ENCODE results near the gene DYSF. TPM values are rescaled to one million over a fixed set of nuclear protein-coding genes. Genes with fewer than 3 reads are reported as not detected.

DYSF gene
- total RNA-seq, 1 experiment from 2014 or later: 5.5 TPM

GRCh38 chr2:71689968-71690834, 236.8 kb downstream of the DYSF start:
- H3K9me3 ChIP-seq (ENCODE audit: control insufficient read depth, low read depth, low read length): no peaks in the 10 kb centered on the region
- no peak overlapping the region for H3K9ac ChIP-seq (ENCODE audit: extremely low read depth, insufficient read length, low read length)
- no peak overlapping the region for H2BK120ac ChIP-seq (ENCODE audit: low read depth, low read length, poor library complexity, severe bottlenecking)
- no peaks in the 10 kb centered on the region for H3K79me2 ChIP-seq (ENCODE audit: insufficient read depth, low read length)
- no peak overlapping the region for H3T11ph ChIP-seq (ENCODE audit: low read length)
- no peak overlapping the region for H4K8ac ChIP-seq (replicated peaks; ENCODE audit: insufficient read length, low read depth, low read length)
- H3K4ac ChIP-seq (ENCODE audit: low read depth, low read length): no peak overlapping the region
- H3K27me3 Mint-ChIP-seq (ENCODE audit: low read depth): peaks cover 24% of the 10 kb centered on the region
- no peaks in the 10 kb centered on the region for H3K27me3 ChIP-seq (ENCODE audit: insufficient read depth, low read length)
- H3K4me2 ChIP-seq (ENCODE audit: insufficient read depth, insufficient read length, low read length): no peak overlapping the region
- H3K9me3 Mint-ChIP-seq: no peaks in the 10 kb centered on the region; a peak in 1 of 5 replicates
- H3K36me3 Mint-ChIP-seq (ENCODE audit: insufficient read depth in 1 of 3, low read depth in 3 of 3): peaks cover 0 to 3% (median 3%) of the 10 kb centered on the region in 3 experiments; a peak in 3 of 7 replicates
- H3K4me3 Mint-ChIP-seq: no peak overlapping the region
- H3K27ac ChIP-seq (ENCODE audit: insufficient read length, low read depth, low read length): no peak overlapping the region
- no peaks in the 10 kb centered on the region for H3K79me1 ChIP-seq (ENCODE audit: insufficient read depth, low read depth, low read length, poor library complexity, severe bottlenecking)
- H4K5ac ChIP-seq (ENCODE audit: insufficient read length, low read depth, low read length): no peak overlapping the region
- H3K23ac ChIP-seq (ENCODE audit: insufficient read length, low read depth, low read length): no peak overlapping the region
- no peak overlapping the region for H3K27ac Mint-ChIP-seq
- no peaks in the 10 kb centered on the region for H4K20me1 ChIP-seq (ENCODE audit: control insufficient read depth, insufficient read depth, insufficient read length)
- no peak overlapping the region for H4K91ac ChIP-seq (ENCODE audit: insufficient read length, low read depth, low read length)
- no peak overlapping the region; the same call in 1 of the 2 replicates for H3K14ac ChIP-seq (ENCODE audit: insufficient read depth, low read length)
- H2BK12ac ChIP-seq (ENCODE audit: insufficient read length, low read depth, low read length): no peak overlapping the region
- H3K4me1 Mint-ChIP-seq: peaks cover 43 to 44% of the 10 kb centered on the region in 2 experiments
- H3K23me2 ChIP-seq (ENCODE audit: insufficient read length, low read depth, low read length, poor library complexity, severe bottlenecking): no peaks in the 10 kb centered on the region
- WGBS (ENCODE audit: extremely low coverage, insufficient read length, low lambda C conversion rate): no CpG with 5 or more reads among the region's 21 CpGs
- H2AFZ ChIP-seq (ENCODE audit: low read length): no peak overlapping the region
- H3K56ac ChIP-seq (ENCODE audit: insufficient read length, low read depth, low read length): no peak overlapping the region
- H2BK5ac ChIP-seq (ENCODE audit: insufficient read length, low read length): no peak overlapping the region
- H3K18ac ChIP-seq (ENCODE audit: insufficient read length, low read depth, low read length): no peak overlapping the region
- H2AK5ac ChIP-seq (ENCODE audit: insufficient read length, low read length): no peak overlapping the region
- H3K4me1 ChIP-seq (ENCODE audit: insufficient read depth, low read length): peaks cover 8% of the 10 kb centered on the region; the same call in 1 of the 2 replicates
- H2BK15ac ChIP-seq (ENCODE audit: low read depth, low read length): no peak overlapping the region
- H2BK20ac ChIP-seq (ENCODE audit: low read depth, low read length, poor library complexity, severe bottlenecking): no peak overlapping the region
- no peak for TF ChIP-seq CTCF (conservative IDR thresholded peaks at IDR 0.05)
- no peak for DNase-seq

Measured in H9 (cell line).